Gastroesophageal sphincter (tissue), 3 donors: ENCODE results near the gene TULP1.

Experiments used
- POLR2AphosphoS5 ChIP-seq: sonication (generic); formaldehyde crosslinking; IDR thresholded peaks from one replicate; pipeline ENCODE4 v1.6.1; 2017; ENCODE audit warnings: antibody characterized with exemption
- TF ChIP-seq, protein P1 (sequence below), 4 experiments: fragments of 200-600 bp in 2 of 4; fragments of 450-650 bp in 2 of 4; sonication (generic) in 1 of 4; IDR thresholded peaks; one replicate each; pipeline ENCODE4 v1.5.1; 2017 to 2019; ENCODE audit warnings: antibody characterized with exemption in 4 of 4, mild to moderate bottlenecking in 2 of 4, moderate library complexity in 2 of 4

DNA sequence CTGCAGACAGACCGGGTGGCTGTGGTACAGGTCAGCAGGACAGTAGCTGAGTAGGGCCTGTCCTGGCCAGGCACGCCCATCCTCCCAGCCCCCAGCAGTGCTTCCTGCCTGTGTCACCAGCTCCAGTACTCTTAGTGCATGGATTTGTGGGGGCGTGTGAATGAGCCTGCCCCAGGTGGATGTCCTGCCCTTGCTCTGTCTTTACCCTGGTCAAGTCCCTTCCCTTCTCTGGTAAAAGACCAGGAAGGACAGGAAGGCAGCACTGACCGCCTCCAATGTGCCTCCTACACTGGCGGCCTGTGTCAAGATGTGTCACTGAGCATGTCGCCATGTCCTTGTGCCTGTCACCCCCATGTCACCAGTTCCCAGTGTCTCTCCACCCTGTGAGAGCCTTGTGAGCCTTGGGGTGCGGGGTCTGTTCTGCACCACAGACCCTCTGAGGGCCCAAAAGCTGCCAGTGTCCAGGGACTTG is 27.7 kb downstream of the TULP1 start:
- TF ChIP-seq, protein P1, sequence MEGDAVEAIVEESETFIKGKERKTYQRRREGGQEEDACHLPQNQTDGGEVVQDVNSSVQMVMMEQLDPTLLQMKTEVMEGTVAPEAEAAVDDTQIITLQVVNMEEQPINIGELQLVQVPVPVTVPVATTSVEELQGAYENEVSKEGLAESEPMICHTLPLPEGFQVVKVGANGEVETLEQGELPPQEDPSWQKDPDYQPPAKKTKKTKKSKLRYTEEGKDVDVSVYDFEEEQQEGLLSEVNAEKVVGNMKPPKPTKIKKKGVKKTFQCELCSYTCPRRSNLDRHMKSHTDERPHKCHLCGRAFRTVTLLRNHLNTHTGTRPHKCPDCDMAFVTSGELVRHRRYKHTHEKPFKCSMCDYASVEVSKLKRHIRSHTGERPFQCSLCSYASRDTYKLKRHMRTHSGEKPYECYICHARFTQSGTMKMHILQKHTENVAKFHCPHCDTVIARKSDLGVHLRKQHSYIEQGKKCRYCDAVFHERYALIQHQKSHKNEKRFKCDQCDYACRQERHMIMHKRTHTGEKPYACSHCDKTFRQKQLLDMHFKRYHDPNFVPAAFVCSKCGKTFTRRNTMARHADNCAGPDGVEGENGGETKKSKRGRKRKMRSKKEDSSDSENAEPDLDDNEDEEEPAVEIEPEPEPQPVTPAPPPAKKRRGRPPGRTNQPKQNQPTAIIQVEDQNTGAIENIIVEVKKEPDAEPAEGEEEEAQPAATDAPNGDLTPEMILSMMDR (IDR thresholded peaks at IDR 0.05): no peak
- no peak for TF ChIP-seq POLR2AphosphoS5
